ENCODE data around the gene ORC4. TPM values are rescaled to one million over a fixed set of nuclear protein-coding genes. Genes with fewer than 3 reads are reported as not detected.
"Not testable (repeated sequence)": the region's sequence is repeated elsewhere in the genome, so short reads cannot be mapped to it uniquely, and the experiment has no call there.

The ORC4 gene
- polyA plus RNA-seq, 1 donor (not counting 4 experiments of a cell fraction or from before 2014, with no cell fraction given), result 62.4 TPM

DNA sequence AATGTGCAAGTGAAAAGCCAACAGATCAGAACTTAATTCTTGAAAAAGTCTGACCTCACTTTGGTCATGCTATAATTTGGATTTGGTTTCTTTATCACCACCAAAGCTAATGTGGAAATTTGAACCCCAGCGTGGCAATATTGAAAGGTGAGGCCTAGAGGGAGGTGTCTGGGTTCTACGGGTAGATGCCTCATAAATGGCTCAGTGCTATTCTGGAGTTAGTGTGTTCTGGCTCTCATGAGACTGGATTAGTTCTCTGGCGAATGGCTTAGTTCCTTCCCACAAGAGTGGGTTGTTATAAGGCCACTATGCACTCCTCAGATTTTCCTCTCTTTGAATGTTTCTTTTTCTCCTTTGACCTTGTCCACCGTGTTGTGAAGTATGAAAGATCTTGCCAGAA, 22.3 kb downstream of the ORC4 start:
- H3K36me3 ChIP-seq (ENCODE audit: control insufficient read depth in 2 of 2, extremely low read depth in 1 of 2, insufficient read depth in 2 of 2, low read length in 2 of 2), result peaks cover 0 to 3% of the 10 kb centered on the region in 2 experiments
- H3K9ac ChIP-seq (ENCODE audit: control insufficient read depth, extremely low read depth, insufficient read depth, low read length), result no peak overlapping the region
- H3K9me3 ChIP-seq (ENCODE audit: control insufficient read depth, low read depth, low read length), result no peaks in the 10 kb centered on the region
- H3K4me3 ChIP-seq (ENCODE audit: control insufficient read depth in 2 of 3, extremely low read depth in 1 of 3, insufficient read depth in 2 of 3, low read depth in 1 of 3, low read length in 3 of 3), result no peak overlapping the region
- dilution Hi-C loops (cut with MboI; ENCODE audit: extremely low pct_ligation_motif_present, low sequenced_read_pairs), result no loop called here
- no peaks in the 10 kb centered on the region for H4K20me1 ChIP-seq (ENCODE audit: control insufficient read depth, extremely low read depth, insufficient read depth, low read length)
- no peaks in the 10 kb centered on the region for H3K9me1 ChIP-seq (ENCODE audit: control insufficient read depth, extremely low read depth, insufficient read depth, low read length)
- no peaks in the 10 kb centered on the region for H3K4me1 ChIP-seq (ENCODE audit: control insufficient read depth, extremely low read depth, insufficient read depth, low read length)
- TF ChIP-seq EZH2 (IDR thresholded peaks at IDR 0.05; ENCODE audit: low read length), result no peak
- TF ChIP-seq, protein P1, sequence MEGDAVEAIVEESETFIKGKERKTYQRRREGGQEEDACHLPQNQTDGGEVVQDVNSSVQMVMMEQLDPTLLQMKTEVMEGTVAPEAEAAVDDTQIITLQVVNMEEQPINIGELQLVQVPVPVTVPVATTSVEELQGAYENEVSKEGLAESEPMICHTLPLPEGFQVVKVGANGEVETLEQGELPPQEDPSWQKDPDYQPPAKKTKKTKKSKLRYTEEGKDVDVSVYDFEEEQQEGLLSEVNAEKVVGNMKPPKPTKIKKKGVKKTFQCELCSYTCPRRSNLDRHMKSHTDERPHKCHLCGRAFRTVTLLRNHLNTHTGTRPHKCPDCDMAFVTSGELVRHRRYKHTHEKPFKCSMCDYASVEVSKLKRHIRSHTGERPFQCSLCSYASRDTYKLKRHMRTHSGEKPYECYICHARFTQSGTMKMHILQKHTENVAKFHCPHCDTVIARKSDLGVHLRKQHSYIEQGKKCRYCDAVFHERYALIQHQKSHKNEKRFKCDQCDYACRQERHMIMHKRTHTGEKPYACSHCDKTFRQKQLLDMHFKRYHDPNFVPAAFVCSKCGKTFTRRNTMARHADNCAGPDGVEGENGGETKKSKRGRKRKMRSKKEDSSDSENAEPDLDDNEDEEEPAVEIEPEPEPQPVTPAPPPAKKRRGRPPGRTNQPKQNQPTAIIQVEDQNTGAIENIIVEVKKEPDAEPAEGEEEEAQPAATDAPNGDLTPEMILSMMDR (optimal IDR thresholded peaks at IDR 0.05 in 1 of 3, IDR thresholded peaks at IDR 0.05 in 1 of 3, conservative IDR thresholded peaks at IDR 0.05 in 1 of 3; ENCODE audit: extremely low read depth in 1 of 3, insufficient read depth in 2 of 3, low read length in 3 of 3), result no peak
- H3K27me3 ChIP-seq (ENCODE audit: control insufficient read depth, extremely low read depth, insufficient read depth, low read length), result no peaks in the 10 kb centered on the region
- no peak overlapping the region for H3K4me2 ChIP-seq (ENCODE audit: control insufficient read depth, extremely low read depth, insufficient read depth, low read depth, low read length)
- no peak for DNase-seq (ENCODE audit: low read depth, low spot score)
- no peak overlapping the region for H2AFZ ChIP-seq (ENCODE audit: control insufficient read depth, low read length)
- FAIRE-seq, result no peak
- H3K79me2 ChIP-seq (ENCODE audit: control insufficient read depth, insufficient read depth, low read length), result peaks cover 59% of the 10 kb centered on the region
- H3K27ac ChIP-seq (ENCODE audit: control insufficient read depth, insufficient read depth, low read length), result no peak overlapping the region

DNA sequence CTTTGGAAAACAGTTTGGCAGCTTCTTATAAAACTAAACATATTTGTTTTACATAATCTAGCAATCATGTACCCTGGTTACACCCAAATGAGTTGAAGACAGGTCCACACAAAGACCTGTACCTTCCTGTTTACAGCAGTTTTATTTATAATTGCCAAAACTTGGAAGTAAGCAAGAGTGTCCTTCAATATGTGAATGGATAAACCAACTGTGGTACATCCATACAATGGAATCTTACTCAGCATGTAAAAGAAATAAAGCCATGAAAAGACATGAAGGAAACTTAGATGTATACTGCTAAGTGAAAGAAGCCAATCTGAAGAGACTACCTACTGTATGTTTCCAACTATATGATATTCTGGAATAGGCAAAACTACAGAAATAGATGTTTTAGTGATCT, 23.7 kb downstream of the ORC4 start:
- dilution Hi-C loops (cut with MboI; ENCODE audit: extremely low pct_ligation_motif_present, low sequenced_read_pairs), result no loop called here
- H3K27ac ChIP-seq (ENCODE audit: control insufficient read depth, insufficient read depth, low read length), result no peak overlapping the region
- H3K27me3 ChIP-seq (ENCODE audit: control insufficient read depth, extremely low read depth, insufficient read depth, low read length), result no peaks in the 10 kb centered on the region
- H3K9me1 ChIP-seq (ENCODE audit: control insufficient read depth, extremely low read depth, insufficient read depth, low read length), result no peaks in the 10 kb centered on the region
- no peaks in the 10 kb centered on the region for H3K4me1 ChIP-seq (ENCODE audit: control insufficient read depth, extremely low read depth, insufficient read depth, low read length)
- TF ChIP-seq, protein P1 (optimal IDR thresholded peaks at IDR 0.05 in 1 of 3, IDR thresholded peaks at IDR 0.05 in 1 of 3, conservative IDR thresholded peaks at IDR 0.05 in 1 of 3; ENCODE audit: extremely low read depth in 1 of 3, insufficient read depth in 2 of 3, low read length in 3 of 3), result no peak
- TF ChIP-seq EZH2 (IDR thresholded peaks at IDR 0.05; ENCODE audit: low read length), result no peak
- H3K4me2 ChIP-seq (ENCODE audit: control insufficient read depth, extremely low read depth, insufficient read depth, low read depth, low read length), result no peak overlapping the region
- no peaks in the 10 kb centered on the region for H4K20me1 ChIP-seq (ENCODE audit: control insufficient read depth, extremely low read depth, insufficient read depth, low read length)
- no peak overlapping the region for H2AFZ ChIP-seq (ENCODE audit: control insufficient read depth, low read length)
- peaks cover 0 to 3% of the 10 kb centered on the region in 2 experiments for H3K36me3 ChIP-seq (ENCODE audit: control insufficient read depth in 2 of 2, extremely low read depth in 1 of 2, insufficient read depth in 2 of 2, low read length in 2 of 2)
- H3K79me2 ChIP-seq (ENCODE audit: control insufficient read depth, insufficient read depth, low read length), result peaks cover 65% of the 10 kb centered on the region
- H3K4me3 ChIP-seq (ENCODE audit: control insufficient read depth in 2 of 3, extremely low read depth in 1 of 3, insufficient read depth in 2 of 3, low read depth in 1 of 3, low read length in 3 of 3), result no peak overlapping the region
- H3K9me3 ChIP-seq (ENCODE audit: control insufficient read depth, low read depth, low read length), result no peaks in the 10 kb centered on the region
- DNase-seq (ENCODE audit: low read depth, low spot score) (no peak), FAIRE-seq (no peak)
- H3K9ac ChIP-seq (ENCODE audit: control insufficient read depth, extremely low read depth, insufficient read depth, low read length), result no peak overlapping the region

DNA sequence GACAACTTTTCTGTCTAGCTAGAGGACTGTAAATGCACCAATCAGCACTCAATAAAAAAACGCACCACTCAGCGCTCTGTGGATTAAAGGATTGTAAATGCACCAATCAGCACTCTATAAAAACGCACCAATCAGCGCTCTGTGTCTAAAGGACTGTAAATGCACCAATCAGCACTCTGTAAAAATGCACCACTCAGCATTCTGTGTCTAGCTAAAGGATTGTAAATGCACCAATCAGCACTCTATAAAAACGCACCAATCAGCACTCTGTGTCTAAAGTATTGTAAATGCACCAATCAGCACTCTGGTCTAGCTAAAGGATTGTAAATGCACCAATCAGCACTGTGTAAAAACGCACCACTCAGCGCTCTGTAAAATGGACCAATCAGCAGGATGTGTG, 25.6 kb downstream of the ORC4 start:
- dilution Hi-C loops (cut with MboI; ENCODE audit: extremely low pct_ligation_motif_present, low sequenced_read_pairs); H3K9me3 ChIP-seq (ENCODE audit: control insufficient read depth, low read depth, low read length); H3K36me3 ChIP-seq (ENCODE audit: control insufficient read depth in 2 of 2, extremely low read depth in 1 of 2, insufficient read depth in 2 of 2, low read length in 2 of 2); H3K4me1 ChIP-seq (ENCODE audit: control insufficient read depth, extremely low read depth, insufficient read depth, low read length); FAIRE-seq; H3K27ac ChIP-seq (ENCODE audit: control insufficient read depth, insufficient read depth, low read length); H3K9ac ChIP-seq (ENCODE audit: control insufficient read depth, extremely low read depth, insufficient read depth, low read length); H3K4me2 ChIP-seq (ENCODE audit: control insufficient read depth, extremely low read depth, insufficient read depth, low read depth, low read length); DNase-seq (ENCODE audit: low read depth, low spot score); H3K4me3 ChIP-seq (ENCODE audit: control insufficient read depth in 2 of 3, extremely low read depth in 1 of 3, insufficient read depth in 2 of 3, low read depth in 1 of 3, low read length in 3 of 3); H4K20me1 ChIP-seq (ENCODE audit: control insufficient read depth, extremely low read depth, insufficient read depth, low read length); H2AFZ ChIP-seq (ENCODE audit: control insufficient read depth, low read length); H3K9me1 ChIP-seq (ENCODE audit: control insufficient read depth, extremely low read depth, insufficient read depth, low read length); H3K27me3 ChIP-seq (ENCODE audit: control insufficient read depth, extremely low read depth, insufficient read depth, low read length): not testable (repeated sequence)
- peaks cover 55% of the 10 kb centered on the region for H3K79me2 ChIP-seq (ENCODE audit: control insufficient read depth, insufficient read depth, low read length)

Data from keratinocyte (primary cell).